ENCODE data around the gene HDGFL2.

GRCh38 chr19:4453232-4454179, 18.6 kb upstream of the HDGFL2 start:
- TF ChIP-seq CTCF (IDR thresholded peaks at IDR 0.05) (no peak), POLR2A (IDR thresholded peaks at IDR 0.05) (no peak), POLR2AphosphoS5 (IDR thresholded peaks at IDR 0.05) (no peak)

Measured in prostate gland (tissue), 2 donors.